SU-DHL-6 (cell line): Measurements from ENCODE around the gene RUVBL2.

Experiments
- H2AFZ ChIP-seq: fragments of 200-600 bp; sonication (generic); 2 replicates; pipeline ENCODE4 v1.6.1; 2014; ENCODE audit warnings: low read depth, mild to moderate bottlenecking, moderate library complexity, mixed read lengths, antibody characterized with exemption, low read length; ENCODE audit not compliant: severe bottlenecking
- H3F3A ChIP-seq: fragments of 200-600 bp; shearing (Covaris generic); 2 replicates; pipeline ENCODE4 v1.6.0; 2016; ENCODE audit warnings: antibody characterized with exemption, mild to moderate bottlenecking; ENCODE audit not compliant: insufficient read depth
- H3K27ac ChIP-seq: fragments of 200-600 bp; sonication (generic); 2 replicates; pipeline ENCODE4 v1.5.1; 2016; ENCODE audit warnings: low read depth, mild to moderate bottlenecking, low read length, moderate library complexity, mixed read lengths
- H3K27me3 ChIP-seq: fragments of 200-600 bp; sonication (generic), shearing (Covaris generic); 2 replicates; pipeline ENCODE4 v1.6.0; 2014; ENCODE audit warnings: mild to moderate bottlenecking, low read length
- H3K36me3 ChIP-seq: fragments of 200-600 bp; sonication (generic); 2 replicates; pipeline ENCODE4 v1.6.1; 2014; ENCODE audit warnings: mild to moderate bottlenecking, low read length, mixed read lengths
- H3K4me2 ChIP-seq: fragments of 300-600, 200-600 bp; shearing (Covaris generic), sonication (generic); 2 replicates; pipeline ENCODE4 v1.6.0; 2014; ENCODE audit warnings: low read length, low read depth, mild to moderate bottlenecking; ENCODE audit not compliant: poor library complexity, severe bottlenecking
- H3K4me3 ChIP-seq: fragments of 200-600 bp; sonication (generic); 2 replicates; pipeline ENCODE4 v1.5.1; 2014; ENCODE audit warnings: antibody characterized with exemption, low read length, mild to moderate bottlenecking, mixed read lengths; ENCODE audit not compliant: insufficient read depth, poor library complexity, severe bottlenecking
- H3K79me2 ChIP-seq: fragments of 200-600 bp; sonication (generic); 2 replicates; pipeline ENCODE4 v1.6.1; 2014; ENCODE audit warnings: mild to moderate bottlenecking, low read length, moderate library complexity; ENCODE audit not compliant: insufficient read depth
- H3K9ac ChIP-seq: fragments of 200-600 bp; sonication (generic); 2 replicates; pipeline ENCODE4 v1.7.0; 2014; ENCODE audit warnings: mild to moderate bottlenecking, low read length
- H3K9me2 ChIP-seq: fragments of 200-600 bp; sonication (generic); replicated peaks from 2 replicates; pipeline ENCODE4 v1.6.1; 2014; ENCODE audit warnings: low read length; ENCODE audit not compliant: insufficient read depth
- H3K9me3 ChIP-seq: fragments of 200-600 bp; sonication (generic); 2 replicates; pipeline ENCODE4 v1.6.1; 2014; ENCODE audit warnings: low read length, mixed read lengths; ENCODE audit not compliant: insufficient read depth
- H4K20me1 ChIP-seq: fragments of 200-600 bp; sonication (generic); 2 replicates; pipeline ENCODE4 v1.6.1; 2014; ENCODE audit warnings: low read depth, mild to moderate bottlenecking, antibody characterized with exemption, low read length, moderate library complexity, mixed read lengths
- CTCF ChIP-seq: fragments of 200-600 bp; sonication (generic); IDR thresholded peaks from one replicate; pipeline ENCODE4 v1.5.1; 2017; ENCODE audit warnings: antibody characterized with exemption, mild to moderate bottlenecking, low read length, moderate library complexity; ENCODE audit not compliant: insufficient read depth, poor library complexity, severe bottlenecking
- EZH2phosphoT487 ChIP-seq: fragments of 200-600 bp; sonication (generic), shearing (Covaris generic); conservative IDR thresholded peaks from 2 replicates; pipeline ENCODE4 v1.6.1; 2018; ENCODE audit warnings: mild to moderate bottlenecking, antibody characterized with exemption, low read length, moderate library complexity, mixed read lengths

Gene RUVBL2

GRCh38 chr19:48964205-48965039, 29.3 kb upstream of the RUVBL2 start:
- Histone ChIP-seq H4K20me1 (no peaks in the 10 kb centered on the region), H3K79me2 (peaks cover 14% of the 10 kb centered on the region), H3F3A (peaks cover 51% of the 10 kb centered on the region)

DNA sequence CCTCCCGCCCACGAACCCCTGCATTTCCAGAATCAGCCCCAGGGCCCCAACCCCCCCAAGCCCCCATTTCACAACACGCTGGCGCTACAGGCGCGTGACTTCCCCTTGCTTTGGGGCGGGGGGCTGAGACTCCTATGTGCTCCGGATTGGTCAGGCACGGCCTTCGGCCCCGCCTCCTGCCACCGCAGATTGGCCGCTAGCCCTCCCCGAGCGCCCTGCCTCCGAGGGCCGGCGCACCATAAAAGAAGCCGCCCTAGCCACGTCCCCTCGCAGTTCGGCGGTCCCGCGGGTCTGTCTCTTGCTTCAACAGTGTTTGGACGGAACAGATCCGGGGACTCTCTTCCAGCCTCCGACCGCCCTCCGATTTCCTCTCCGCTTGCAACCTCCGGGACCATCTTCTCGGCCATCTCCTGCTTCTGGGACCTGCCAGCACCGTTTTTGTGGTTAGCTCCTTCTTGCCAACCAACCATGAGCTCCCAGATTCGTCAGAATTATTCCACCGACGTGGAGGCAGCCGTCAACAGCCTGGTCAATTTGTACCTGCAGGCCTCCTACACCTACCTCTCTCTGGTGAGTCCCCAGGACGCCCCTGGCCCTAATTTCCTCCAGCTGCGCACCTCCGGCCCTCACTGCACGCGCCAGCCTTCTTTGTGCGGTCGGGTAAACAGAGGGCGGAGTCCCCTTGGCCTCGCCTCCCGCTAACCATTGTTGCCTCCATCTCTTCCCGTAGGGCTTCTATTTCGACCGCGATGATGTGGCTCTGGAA, 28.5 kb upstream of the RUVBL2 start, which contains the start of gene FTL:
FTL (plus strand) TSS at position 270 of the 766 bp plus-strand sequence; CDS start at position 469, 199 bp downstream.
- H4K20me1 ChIP-seq = no peaks in the 10 kb centered on the region
- H3K79me2 ChIP-seq = peaks cover 14% of the 10 kb centered on the region
- H3F3A ChIP-seq = peaks cover 46% of the 10 kb centered on the region
- peak within 1 kb of the TSS; percentile 72 for H3K4me3 ChIP-seq
- peak within 1 kb of the TSS; percentile 87 for H3K4me2 ChIP-seq
- no peaks in the 10 kb centered on the region for H3K9me3 ChIP-seq
- peak within 1 kb of the TSS; percentile 91 for H3K27ac ChIP-seq
- TF ChIP-seq CTCF (no peak), EZH2phosphoT487 (no peak)
- peak within 1 kb of the TSS; percentile 73 for H3K9ac ChIP-seq
- no peaks in the 10 kb centered on the region for H3K9me2 ChIP-seq
- H2AFZ ChIP-seq = peak within 1 kb of the TSS; percentile 15
- H3K36me3 ChIP-seq = no peaks in the 10 kb centered on the region
- H3K27me3 ChIP-seq = no peaks in the 10 kb centered on the region

More at GRCh38 chr19:48964205-48965039, 29.3 kb upstream of the RUVBL2 start:
- H2AFZ ChIP-seq = peak overlapping the region; percentile 15
- H3K9me3 ChIP-seq = no peaks in the 10 kb centered on the region
- peak overlapping the region; percentile 50 for H3K4me3 ChIP-seq
- TF ChIP-seq EZH2phosphoT487 (no peak), CTCF (no peak)
- H3K27ac ChIP-seq = peak overlapping the region; percentile 91
- peak overlapping the region; percentile 62 for H3K9ac ChIP-seq
- peak overlapping the region; percentile 87 for H3K4me2 ChIP-seq
- H3K36me3 ChIP-seq = no peaks in the 10 kb centered on the region
- H3K9me2 ChIP-seq = no peaks in the 10 kb centered on the region
- H3K27me3 ChIP-seq = no peaks in the 10 kb centered on the region

- peaks cover 46% of the 10 kb centered on the region for H3F3A ChIP-seq
- no peaks in the 10 kb centered on the region for H3K9me2 ChIP-seq
- H3K9me3 ChIP-seq = no peaks in the 10 kb centered on the region
- H3K27me3 ChIP-seq = no peaks in the 10 kb centered on the region
- H3K4me3 ChIP-seq = peak overlapping the region; percentile 72
- H3K4me2 ChIP-seq = peak overlapping the region; percentile 77
- no peak overlapping the region for H2AFZ ChIP-seq
- peak overlapping the region; percentile 61 for H3K27ac ChIP-seq
- peaks cover 14% of the 10 kb centered on the region for H3K79me2 ChIP-seq
- H4K20me1 ChIP-seq = no peaks in the 10 kb centered on the region
- H3K36me3 ChIP-seq = no peaks in the 10 kb centered on the region
- H3K9ac ChIP-seq = peak overlapping the region; percentile 73
- TF ChIP-seq CTCF (no peak), EZH2phosphoT487 (no peak)
Measured at GRCh38 chr19:48965806-48966540, 27.7 kb upstream of the RUVBL2 start.
